ENCODE data around the gene PLEKHA3.

The PLEKHA3 gene

GRCh38 chr2:178479275-178479616 lies 1.0 kb upstream of the PLEKHA3 start:
- no peak for DNase-seq (ENCODE audit: low spot score)

- DNase-seq (ENCODE audit: low spot score) = no peak
Measured at GRCh38 chr2:178479758-178480226, 465 bp upstream of the PLEKHA3 start.

GRCh38 chr2:178482437-178482836 lies 2.2 kb downstream of the PLEKHA3 start:
- DNase-seq (ENCODE audit: low spot score) = no peak

- DNase-seq (ENCODE audit: low spot score) = no peak
Measured at GRCh38 chr2:178484245-178485041, 4.2 kb downstream of the PLEKHA3 start.

- no peak for DNase-seq (ENCODE audit: low spot score)
Measured at GRCh38 chr2:178485356-178485755, 5.1 kb downstream of the PLEKHA3 start.

- DNase-seq (ENCODE audit: low spot score) = no peak
Measured at GRCh38 chr2:178491612-178492011, 11.4 kb downstream of the PLEKHA3 start.

- DNase-seq (ENCODE audit: low spot score) = no peak
Measured at GRCh38 chr2:178496049-178496448, 15.8 kb downstream of the PLEKHA3 start.

- DNase-seq (ENCODE audit: low spot score) = no peak
Measured at GRCh38 chr2:178498137-178498536, 17.9 kb downstream of the PLEKHA3 start.

- DNase-seq (ENCODE audit: low spot score) = no peak
Measured at GRCh38 chr2:178499640-178500039, 19.4 kb downstream of the PLEKHA3 start.

- no peak for DNase-seq (ENCODE audit: low spot score)
Measured at GRCh38 chr2:178502751-178503150, 22.5 kb downstream of the PLEKHA3 start.

- no peak for DNase-seq (ENCODE audit: low spot score)
Measured at GRCh38 chr2:178506101-178506500, 25.8 kb downstream of the PLEKHA3 start.

GRCh38 chr2:178506524-178506923 lies 26.3 kb downstream of the PLEKHA3 start:
- DNase-seq (ENCODE audit: low spot score) = no peak

GRCh38 chr2:178506949-178507348 lies 26.7 kb downstream of the PLEKHA3 start:
- no peak for DNase-seq (ENCODE audit: low spot score)

GRCh38 chr2:178508646-178509045 lies 28.4 kb downstream of the PLEKHA3 start:
- DNase-seq (ENCODE audit: low spot score) = no peak

GRCh38 chr2:178510384-178510783 lies 30.1 kb downstream of the PLEKHA3 start:
- no peak for DNase-seq (ENCODE audit: low spot score)

- DNase-seq (ENCODE audit: low spot score) = no peak
Measured at GRCh38 chr2:178512484-178512883, 32.2 kb downstream of the PLEKHA3 start.

GRCh38 chr2:178513876-178514275 lies 33.6 kb downstream of the PLEKHA3 start:
- no peak for DNase-seq (ENCODE audit: low spot score)

- no peak for DNase-seq (ENCODE audit: low spot score)
Measured at GRCh38 chr2:178514664-178515063, 34.4 kb downstream of the PLEKHA3 start.

GRCh38 chr2:178517496-178517895 lies 37.2 kb downstream of the PLEKHA3 start:
- DNase-seq (ENCODE audit: low spot score) = no peak

GRCh38 chr2:178521304-178522150 lies 41.3 kb downstream of the PLEKHA3 start:
- no peak for DNase-seq (ENCODE audit: low spot score)

GRCh38 chr2:178522950-178523595 lies 42.8 kb downstream of the PLEKHA3 start:
- peak; percentile 53 for DNase-seq (ENCODE audit: low spot score)

GRCh38 chr2:178523596-178524134 lies 43.4 kb downstream of the PLEKHA3 start:
- DNase-seq (ENCODE audit: low spot score) = peak; percentile 4
